Left ventricle myocardium superior (tissue), 1 donor: Measurements from ENCODE around the gene CBFA2T2. TPM values are rescaled to one million over a fixed set of nuclear protein-coding genes. Genes with fewer than 3 reads are reported as not detected.
"Not testable (repeated sequence)": the region's sequence is repeated elsewhere in the genome, so short reads cannot be mapped to it uniquely, and the experiment has no call there.

ENCODE experiments used
- ATAC-seq: fragments of 200-7000 bp; cut with Tn5 transposase; one replicate; pipeline ENCODE4 v1.9.1; 2020; ENCODE audit warnings: mild to moderate bottlenecking, moderate library complexity
- DNase-seq: peaks from one replicate; pipeline ENCODE4 v3.0.0-alpha.2; 2020
- intact Hi-C: fragments of 100-400 bp; cut with micrococcal nuclease; formaldehyde crosslinking; loops from one replicate; pipeline ENCODE4 v1.11.0; 2022
- total RNA-seq: library from RNA; stranded (reverse); fragmentation: NEBNext Ultra II Directional; extraction: Animal tissue kit (Norgen Biotek cat#: 25700); gene quantifications from one replicate; pipeline ENCODE4 v1.2.1, GENCODE V29; 2021
- donor health status: DM: no; HTN: yes; CAD: no; lungs with severe emphysema.

The CBFA2T2 gene
- total RNA-seq, 1 donor from 2014 or later, result 10.2 TPM

DNA sequence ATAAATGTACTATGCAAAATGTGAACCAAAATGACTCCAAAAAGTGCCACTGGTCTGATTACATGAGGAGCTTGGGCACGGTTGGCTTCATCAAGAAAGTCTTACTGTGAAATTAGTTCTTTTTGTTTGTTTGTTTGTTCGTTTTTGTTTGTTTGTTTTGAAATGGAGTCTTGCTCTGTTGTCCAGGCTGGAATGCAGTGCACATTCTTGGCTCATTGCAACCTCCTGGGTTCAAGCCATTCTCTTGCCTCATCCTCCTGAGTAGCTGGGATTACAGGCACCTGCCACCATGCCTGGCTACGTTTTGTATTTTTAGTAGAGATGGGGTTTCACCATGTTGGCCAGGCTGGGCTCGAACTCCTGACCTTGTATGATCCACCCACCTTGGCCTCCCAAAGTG is 142.0 kb downstream of the CBFA2T2 start:
- intact Hi-C loops, ATAC-seq, DNase-seq: not testable (repeated sequence)

DNA sequence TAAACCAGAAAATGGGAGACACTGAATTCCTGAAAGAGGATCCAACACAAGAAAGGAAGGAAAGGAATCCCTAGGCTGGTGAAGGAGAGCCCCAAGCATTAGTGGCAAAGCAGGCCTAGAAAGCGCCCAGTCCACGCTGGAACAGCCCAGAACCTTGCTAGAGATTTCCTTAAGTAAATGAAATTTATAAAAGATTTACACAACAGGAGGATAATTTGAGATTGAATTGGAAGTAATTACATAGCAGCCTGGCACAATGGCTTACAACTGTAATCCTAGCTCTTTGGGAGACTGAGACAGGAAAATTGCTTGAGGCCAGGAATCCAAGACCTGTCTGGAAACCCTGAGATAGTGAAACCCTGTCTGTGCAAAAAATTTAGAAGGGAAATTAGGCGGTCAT is 145.4 kb downstream of the CBFA2T2 start:
- no peak for ATAC-seq
- DNase-seq, result no peak
- intact Hi-C loops, result no loop called here

DNA sequence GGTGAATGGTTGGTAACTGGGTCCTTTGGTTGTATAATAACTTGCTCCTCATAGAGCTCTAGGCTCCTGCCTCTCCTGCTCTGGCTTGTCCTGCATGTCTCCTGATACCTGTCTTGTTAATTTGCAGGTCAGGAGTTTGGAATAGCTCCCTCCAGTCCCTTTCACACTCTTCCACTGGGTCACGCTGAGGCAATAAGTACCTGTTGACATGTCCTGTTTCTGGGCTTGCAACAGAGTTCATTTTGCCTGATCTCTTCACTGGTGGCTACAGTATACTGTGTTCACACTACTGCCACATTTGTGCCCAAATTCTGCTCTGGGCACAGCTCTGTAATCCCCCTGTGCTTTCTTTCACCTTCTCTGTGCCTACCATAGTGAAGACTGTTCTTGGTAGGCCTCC is 146.9 kb downstream of the CBFA2T2 start:
- no peak for DNase-seq
- intact Hi-C loops, result no loop called here
- no peak for ATAC-seq

DNA sequence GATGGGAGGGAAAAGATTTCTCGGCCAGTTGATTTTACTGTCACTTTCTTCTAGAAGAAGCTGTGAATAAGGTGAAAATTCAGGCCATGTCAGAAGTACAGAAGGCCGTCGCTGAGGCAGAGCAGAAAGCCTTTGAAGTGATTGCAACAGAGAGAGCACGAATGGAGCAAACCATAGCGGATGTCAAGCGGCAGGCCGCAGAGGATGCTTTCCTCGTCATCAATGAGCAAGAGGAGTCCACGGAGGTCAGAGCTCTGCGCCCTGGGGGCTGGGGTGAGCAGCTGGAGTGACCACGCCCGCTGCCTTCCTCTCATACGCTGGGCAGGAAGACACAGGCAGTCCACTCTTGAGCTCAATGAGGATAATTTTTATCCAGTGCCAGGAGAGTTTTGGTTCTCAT is 150.4 kb downstream of the CBFA2T2 start:
- intact Hi-C loops, result no loop called here
- DNase-seq (no peak), ATAC-seq (no peak)

DNA sequence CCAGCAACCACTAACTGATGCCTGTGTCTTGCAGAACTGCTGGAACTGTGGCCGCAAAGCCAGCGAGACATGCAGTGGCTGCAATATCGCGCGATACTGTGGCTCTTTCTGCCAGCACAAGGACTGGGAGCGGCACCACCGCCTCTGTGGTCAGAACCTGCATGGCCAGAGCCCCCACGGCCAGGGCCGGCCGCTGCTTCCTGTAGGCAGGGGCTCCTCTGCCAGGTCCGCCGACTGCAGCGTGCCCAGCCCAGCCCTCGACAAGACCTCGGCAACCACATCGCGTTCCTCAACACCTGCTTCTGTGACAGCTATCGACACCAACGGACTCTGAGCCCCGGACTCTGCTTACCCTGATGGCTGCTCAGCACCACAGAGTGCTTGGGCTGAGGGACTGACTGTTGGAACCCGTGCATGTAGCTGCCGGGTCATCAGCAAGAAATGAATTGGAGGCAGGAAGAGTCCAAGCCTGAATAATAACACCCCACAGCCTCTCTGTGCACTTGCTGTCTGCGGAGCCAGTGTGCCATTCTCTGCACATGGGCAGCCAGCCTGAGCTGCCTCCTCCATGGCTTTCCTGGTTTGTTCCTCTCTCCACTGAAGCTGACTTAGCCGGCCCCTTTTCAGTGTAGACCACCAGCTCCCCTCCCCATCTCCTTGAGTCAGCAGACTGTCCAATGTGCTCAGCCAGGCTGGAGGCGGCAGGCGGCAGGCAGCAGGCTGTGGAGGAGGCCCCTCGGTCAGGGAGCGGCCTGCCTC is 154.6 kb downstream of the CBFA2T2 start:
- intact Hi-C loops, result no loop called here
- no peak for DNase-seq
- ATAC-seq, result no peak

DNA sequence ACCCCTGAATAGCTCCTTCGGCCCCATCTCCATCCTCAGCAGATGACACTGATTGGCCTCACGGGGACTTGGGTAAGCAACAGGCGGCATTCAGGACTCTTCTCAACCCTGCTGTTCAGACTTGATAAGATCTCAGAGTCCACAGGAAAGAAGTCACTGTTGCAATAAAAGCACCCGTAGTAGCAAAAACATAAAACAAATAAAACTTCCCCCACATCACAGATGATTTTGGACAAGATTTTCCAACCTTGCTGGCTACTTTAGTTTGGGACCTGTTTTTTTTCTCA is 155.1 kb downstream of the CBFA2T2 start:
- ATAC-seq, result no peak
- no peak for DNase-seq
- intact Hi-C loops, result no loop called here

DNA sequence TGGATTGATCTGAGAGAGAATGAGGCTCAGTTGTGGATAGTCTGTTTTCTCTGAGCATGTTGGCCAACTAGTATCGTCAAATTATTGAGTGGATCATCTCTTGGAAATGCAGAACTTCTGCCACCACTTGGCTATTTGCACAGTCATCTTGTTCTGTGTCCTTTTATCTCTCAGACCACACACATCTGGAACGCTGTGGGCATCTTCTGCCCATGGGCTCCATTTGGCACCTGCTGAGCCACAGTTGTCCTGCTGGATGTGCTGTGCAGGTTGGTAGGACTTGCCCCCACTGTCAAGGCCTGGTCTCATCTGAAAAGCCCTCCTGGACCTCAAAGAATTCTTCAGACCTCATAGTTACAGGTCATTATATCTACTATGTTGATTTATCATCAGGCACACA is 155.5 kb downstream of the CBFA2T2 start:
- intact Hi-C loops, result no loop called here
- ATAC-seq (no peak), DNase-seq (no peak)

DNA sequence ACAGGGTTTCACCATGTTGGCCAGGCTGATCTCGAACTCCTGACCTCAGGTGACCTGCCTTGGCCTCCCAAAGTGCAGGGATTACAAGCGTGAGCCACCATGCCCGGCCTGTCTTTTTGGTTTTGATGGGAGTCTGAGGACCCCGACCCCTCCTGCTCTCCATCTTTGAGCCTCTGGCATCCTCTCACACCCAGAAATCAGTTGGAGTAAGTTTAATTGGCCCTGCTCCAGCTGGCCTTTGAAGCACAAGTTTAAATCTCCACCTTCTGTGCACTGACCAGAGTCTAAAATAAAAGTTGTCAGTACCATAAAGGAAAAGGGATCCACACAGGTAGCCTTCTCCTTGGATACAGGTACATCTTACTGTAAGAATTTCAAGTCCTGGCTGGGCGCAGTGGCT is 156.3 kb downstream of the CBFA2T2 start:
- DNase-seq (no peak), ATAC-seq (no peak)
- intact Hi-C loops, result no loop called here

DNA sequence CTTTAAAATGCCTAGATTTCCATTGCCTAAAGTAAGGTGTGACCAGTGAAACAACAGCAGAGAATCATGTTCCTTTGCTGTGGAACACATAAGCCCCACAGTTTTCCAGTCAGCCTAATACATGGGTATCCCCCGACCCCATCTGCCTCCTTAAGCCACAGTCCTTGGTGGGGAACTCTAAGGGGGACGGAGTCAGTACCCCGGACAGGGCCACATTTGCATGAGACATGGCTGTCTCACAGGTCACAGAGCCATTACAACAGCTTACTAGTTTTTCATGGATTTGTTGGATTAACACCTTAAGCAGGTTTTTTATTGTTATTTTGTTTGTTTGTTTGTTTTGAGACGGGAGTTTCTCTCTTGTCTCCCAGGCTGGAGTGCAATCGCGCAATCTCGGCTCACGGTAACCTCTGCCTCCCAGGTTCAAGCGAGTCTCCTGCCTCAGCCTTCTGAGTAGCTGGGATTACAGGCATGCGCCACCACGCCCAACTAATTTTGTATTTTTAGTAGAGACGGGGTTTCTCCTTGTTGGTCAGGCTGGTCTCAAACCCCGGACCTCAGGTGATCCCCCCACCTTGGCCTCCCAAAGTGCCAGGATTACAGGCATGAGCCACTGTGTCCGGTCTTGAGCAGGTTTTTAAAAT is 157.2 kb downstream of the CBFA2T2 start:
- ATAC-seq, intact Hi-C loops: not testable (repeated sequence)

DNA sequence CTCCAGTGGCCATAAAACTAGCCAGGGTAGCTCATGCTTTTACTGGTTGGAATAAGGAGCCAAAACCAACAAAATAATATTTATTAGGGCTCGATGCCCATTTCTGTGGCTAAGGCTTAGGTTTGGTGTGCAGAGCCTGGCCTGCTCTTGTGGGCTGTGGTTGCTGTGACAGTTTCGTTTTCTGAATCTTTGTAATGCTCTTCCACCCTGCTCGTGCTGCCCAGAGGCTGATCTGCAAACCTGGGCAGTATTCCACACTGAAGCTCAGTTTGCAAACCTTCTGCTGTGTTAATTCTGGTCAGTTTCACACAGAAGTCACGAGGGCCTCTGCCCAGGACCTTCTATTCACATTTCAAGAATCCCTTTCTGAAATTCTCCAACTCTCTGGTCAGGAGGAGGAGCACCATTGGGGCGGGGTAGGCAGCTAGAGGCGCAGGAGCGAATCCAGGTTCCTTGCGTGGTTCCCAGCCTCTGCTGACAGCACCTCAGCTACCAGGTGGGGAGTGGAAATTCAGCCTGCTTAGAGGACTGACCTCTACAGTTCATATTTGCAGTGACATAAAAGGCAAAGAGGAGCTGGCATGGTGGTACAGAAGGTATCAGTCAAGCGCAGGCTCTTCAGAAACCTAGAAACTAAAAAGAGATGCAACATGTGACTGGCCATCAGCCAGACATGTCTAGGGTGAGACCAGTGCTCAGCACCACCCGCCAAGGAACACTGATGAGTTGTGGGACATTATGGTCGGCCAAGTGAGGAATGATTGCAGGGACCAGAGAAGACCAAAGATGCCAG is 157.9 kb downstream of the CBFA2T2 start:
- DNase-seq (no peak), ATAC-seq (peak; percentile 66)
- intact Hi-C loops, result no loop called here

More for the DNA sequence above, 157.2 kb downstream of the CBFA2T2 start:
- DNase-seq, result not testable (repeated sequence)

DNA sequence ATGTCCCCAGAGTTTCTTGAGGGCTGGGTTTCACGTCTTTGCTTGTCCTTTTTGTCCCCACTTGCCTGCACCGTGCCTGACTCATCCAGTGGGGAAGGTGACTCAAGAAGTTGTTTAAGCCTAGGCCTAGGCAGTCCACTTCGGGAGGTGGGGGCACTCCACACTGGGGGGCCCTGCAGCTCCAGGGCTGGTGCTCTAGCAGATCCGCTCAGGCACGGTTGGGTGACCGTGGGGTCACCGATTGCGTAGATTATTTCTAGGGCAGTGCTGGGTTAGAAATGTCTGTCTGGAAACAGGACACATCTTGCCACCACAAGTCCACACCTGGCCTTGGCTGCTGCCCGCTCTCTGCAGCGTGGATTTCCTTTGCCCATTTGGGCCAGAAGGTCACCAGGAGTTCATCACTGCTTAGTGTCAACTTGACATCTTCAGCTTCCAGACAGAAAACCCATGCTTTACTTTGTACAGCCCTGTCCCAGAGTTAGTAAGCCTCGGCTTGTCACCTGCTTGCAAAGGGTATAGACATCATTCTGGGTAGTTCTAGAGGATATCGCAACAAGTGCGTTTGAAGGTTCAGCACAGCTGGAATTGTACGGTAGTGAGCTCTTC is 158.6 kb downstream of the CBFA2T2 start:
- DNase-seq (no peak), ATAC-seq (peak; percentile 4)
- intact Hi-C loops, result no loop called here

DNA sequence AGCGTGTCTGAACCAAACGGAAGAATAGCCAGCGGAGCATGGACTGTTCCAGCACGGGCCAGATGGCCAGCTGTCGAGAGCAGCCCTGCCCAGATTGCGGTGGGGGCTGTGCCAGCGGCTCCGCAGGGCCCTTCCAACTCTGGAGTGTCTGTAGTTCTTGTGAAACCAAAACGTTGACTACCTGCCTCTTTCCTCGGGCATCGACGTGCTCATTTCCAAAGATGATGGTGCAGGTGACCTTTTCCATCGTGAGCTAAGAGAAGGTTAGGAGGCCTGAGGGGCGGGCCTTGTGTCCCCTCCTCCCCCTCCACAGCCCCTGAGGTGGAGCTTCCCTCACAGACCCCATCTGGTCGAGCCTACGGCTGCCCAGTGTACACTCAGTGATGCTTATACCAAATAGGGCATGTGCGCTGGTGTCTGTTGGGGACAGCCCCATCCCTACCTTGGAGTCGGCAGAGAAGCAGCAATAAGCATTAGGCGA is 159.3 kb downstream of the CBFA2T2 start:
- intact Hi-C loops, result no loop called here
- peak; percentile 70 for ATAC-seq
- DNase-seq, result peak; percentile 79

DNA sequence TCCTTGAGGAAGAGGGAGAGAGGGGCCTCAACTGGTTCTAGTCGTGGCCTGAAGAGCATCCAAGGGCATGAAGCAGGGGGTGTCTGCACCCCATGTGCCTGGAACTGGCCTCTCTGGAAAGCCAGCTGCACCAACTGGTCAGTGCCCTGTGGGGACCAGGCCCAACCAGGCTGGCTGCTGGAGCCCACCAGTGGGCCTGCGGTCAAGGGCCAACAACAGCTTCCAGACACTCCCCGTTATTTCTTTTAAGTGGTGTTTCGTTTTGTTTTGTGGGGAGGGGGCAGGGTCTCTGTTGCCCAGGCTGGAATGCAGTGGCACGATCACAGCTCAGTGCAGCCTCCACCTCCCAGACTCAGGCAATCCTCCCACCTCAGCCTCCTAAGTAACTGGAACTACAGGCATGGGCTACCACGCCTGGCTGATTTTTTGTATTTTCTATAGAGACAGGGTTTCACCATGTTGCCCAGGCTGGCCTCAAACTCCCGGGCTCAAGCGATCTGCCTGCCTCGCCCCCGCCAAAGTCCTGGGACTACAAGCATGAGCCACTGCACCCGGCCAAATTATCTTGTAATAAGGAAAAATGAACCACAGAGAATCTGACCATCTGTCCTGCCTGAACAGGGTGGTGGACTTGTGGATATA is 160.3 kb downstream of the CBFA2T2 start:
- intact Hi-C loops, result loop anchor here (5.0 kb wide), 1 partner anchor 188 kb away; no protein-coding TSS in a partner anchor
- ATAC-seq (no peak), DNase-seq (no peak)

DNA sequence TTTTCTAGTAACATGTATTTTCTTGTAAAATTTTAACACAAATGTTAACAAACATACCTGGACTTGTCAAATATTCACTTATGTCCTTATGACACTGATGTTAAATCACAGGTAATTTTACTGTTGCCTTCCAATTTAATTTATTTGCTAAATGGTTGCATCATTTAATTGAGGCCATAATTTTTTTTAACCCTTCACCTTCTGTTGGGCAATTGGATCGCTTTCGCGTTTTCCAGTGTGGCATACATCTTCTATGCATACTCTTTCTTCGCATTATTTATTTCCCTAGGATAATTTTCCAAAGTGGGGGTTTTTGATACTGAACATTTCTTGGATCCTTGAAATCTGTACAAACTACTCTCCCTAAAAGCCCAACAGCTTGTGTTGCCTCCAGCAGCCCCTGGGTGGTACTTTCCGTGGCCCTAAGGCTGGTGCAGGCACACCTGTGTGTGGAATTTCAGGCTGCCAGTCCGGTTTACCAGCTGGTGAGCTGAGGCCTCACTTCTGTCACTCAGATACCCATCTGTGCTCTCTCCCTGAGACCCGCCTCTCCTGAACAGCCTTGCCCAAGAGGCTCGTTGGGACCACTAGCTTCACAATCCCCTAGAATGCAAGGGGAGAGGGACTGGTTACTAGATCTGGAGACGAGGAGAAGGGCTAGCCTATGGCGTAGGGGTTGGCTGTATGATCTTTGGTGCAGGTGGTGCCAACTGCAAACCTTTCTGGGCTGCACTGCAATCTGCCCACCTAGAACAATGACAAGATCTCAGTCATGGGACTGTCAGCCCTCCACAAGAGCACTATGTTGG is 161.1 kb downstream of the CBFA2T2 start:
- ATAC-seq, result no peak
- no peak for DNase-seq
- intact Hi-C loops, result loop anchor here (5.0 kb wide), 1 partner anchor 189 kb away; no protein-coding TSS in a partner anchor

DNA sequence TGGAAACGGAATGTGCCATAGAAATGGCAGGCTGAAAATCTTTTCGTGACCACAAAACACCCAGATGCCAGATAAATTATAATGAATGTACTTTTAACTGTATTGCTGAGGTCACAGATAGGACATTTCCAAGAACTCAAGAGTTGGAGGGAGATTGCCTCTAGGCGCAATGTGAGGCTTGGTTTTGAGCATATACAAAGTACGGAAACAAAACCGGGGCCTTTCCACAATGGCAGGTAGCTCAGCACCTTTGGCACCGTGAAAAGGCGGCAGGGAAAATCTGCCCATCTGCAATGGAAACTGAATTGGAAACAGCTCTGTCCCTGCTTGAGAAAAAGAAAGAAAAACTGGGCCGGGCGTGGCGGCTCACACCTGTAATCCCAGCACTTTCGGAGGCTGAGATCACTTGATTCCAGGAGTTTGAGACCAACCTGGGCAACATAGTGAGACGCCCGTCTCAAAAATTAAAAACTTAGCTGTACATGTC is 161.7 kb downstream of the CBFA2T2 start:
- ATAC-seq, result no peak
- DNase-seq, result no peak
- intact Hi-C loops, result loop anchor here (5.0 kb wide), 1 partner anchor 189 kb away; no protein-coding TSS in a partner anchor

DNA sequence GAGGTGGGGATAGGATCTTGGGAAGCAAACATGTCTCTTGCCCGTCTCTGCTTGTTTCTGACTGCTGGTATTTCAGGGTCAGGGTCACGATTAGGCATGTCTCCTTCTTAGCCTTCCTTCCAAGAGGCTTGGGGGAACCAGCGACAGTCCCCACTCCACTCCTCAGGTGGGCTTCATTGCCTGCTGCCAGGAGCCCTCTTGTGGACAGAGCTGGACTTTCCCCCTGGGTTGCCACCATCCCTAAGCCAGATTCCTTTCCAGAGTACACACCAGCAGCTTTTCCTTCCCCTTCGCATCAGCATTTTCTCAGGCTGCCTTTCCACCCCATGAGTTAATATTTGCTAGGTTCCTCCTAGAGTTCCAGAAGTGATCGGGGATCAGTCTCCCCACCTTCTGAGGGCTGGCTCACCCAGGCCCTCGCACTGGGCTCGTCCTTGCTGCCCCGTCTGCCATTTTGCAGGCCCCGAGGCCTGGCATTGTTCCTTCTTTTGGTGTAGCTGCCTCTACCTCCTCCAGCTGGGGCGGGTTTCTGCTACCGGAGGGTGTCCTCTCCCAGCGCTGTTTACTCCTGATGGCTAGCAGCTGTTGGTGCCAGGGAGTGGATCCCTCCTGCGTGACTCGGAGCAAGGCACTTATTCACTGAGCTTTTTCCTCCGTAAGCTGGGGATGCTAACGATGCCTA is 163.5 kb downstream of the CBFA2T2 start:
- intact Hi-C loops, result loop anchor here (5.0 kb wide), 1 partner anchor 191 kb away; no protein-coding TSS in a partner anchor
- DNase-seq (peak; percentile 63), ATAC-seq (peak; percentile 68)

DNA sequence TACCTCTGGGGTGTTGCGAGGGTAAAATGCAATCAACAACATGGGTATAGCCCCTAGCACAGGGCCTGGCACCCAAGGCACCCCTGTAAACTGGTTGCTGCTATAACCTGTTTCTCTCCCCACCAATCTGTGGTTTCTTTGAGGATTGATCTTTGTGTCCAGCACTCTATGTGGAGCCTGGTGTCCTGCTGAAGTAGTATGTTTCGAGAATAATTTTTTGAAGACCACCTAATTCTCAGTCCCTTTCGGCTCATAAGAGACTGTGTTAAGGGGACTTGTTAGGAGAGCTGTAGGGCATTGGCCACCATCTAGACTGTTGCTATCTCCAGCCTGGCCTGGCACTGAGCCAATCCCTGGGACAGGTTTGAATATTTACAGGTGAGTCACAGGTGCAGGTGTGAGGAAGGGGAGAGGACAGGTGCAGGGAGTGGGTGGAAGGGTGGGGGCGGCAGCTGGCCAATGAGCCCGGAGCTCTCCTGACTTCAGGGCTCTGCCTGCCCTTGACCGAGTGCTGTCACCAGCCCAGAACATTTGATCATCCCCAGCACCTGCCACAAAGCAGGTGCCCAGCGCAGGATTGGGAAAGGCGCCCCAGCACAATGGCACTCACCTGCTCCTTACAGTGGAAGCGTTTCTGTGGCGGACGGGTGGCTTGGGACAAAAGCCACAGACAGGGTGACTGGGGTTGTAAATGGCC is 164.2 kb downstream of the CBFA2T2 start:
- ATAC-seq (peak; percentile 12), DNase-seq (no peak)
- intact Hi-C loops, result loop anchor here (5.0 kb wide), 1 partner anchor 192 kb away; no protein-coding TSS in a partner anchor
